SW 1271 (cell line): ENCODE measurements around the gene ZNF470.

ENCODE experiments used
- DNase-seq, 2 experiments: peaks; one replicate each; lab custom pipeline; 2025; lab: John Stamatoyannopoulos, UW

ZNF470 gene

GRCh38 chr19:56608274-56608964 is 41.2 kb downstream of the ZNF470 start:
- no peak for DNase-seq

DNA sequence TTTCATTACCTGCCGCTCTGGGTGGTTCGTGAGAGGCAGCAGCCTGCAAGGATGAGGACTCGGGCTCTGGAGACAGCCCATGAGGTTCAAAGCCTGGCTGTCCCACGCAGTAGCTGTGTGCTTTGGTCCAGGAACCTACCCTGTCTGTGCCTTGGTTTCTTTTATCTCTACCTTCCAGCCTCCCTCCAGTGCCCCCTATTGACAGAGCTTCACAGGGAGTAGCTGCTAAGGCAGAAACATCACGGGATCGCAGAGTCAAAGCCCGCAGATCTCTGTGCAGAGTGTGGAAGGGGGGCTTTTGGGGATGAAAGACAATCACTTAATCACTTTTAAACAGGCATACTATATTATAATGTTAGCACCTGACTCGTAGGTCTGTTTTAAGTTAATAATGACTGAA is 44.0 kb downstream of the ZNF470 start:
- no peak for DNase-seq

DNA sequence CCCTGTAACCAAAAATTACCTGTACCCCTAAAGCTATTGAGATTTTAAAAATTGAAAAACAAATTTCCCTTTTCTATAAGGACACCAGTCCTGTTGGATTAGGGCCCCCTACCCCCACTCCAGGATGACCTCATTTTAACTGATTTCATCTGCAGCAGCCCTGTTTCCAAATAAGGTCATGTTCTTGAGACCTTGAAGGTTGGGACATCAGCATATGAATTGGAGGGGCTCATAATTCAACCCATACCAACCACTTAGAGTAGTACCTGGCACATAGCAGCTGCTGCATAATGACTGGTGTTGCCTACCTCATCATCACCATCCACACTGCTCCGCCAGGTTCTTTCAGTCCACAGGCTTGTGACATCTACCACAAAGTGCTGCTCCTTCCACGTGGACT is 45.5 kb downstream of the ZNF470 start:
- no peak for DNase-seq

DNA sequence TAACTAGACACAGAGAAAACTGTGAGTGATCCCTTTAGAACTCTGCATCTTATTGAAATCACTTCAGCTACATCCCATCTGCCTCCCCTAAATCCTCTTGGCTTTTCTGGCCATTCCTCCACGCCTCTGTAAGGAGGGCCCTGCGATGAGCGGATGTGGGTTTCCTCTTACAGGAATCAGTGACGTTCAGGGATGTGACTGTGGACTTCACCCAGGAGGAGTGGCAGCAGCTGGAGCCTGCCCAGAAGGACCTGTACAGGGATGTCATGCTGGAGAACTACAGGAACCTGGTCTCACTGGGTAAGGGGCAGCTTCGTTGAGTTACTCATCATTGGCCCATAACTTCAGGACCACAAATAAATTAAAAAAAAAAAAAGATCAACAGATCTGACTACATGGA is 46.4 kb downstream of the ZNF470 start:
- no peak for DNase-seq

GRCh38 chr19:56617531-56617930 is 50.3 kb downstream of the ZNF470 start:
- DNase-seq, result no peak

DNA sequence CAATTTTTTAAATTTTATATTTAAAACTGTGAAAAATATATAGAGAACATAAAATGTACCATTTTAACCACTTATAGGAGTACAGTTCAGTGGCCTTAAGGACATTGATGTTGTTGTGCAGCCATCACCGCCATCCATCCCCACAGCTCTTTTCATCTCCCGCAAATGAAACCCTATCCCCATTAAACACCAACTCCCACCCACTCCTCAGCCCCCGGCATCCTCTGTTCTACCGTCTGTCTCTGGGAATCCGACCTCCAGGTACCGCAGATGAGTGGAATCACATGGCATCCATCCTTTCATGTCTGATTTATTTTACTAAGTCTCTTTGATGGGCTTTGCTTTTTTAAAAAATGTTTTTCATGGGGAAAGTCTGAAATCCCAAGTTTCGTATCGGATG is 51.9 kb downstream of the ZNF470 start:
- no peak for DNase-seq

GRCh38 chr19:56622374-56622773 is 55.1 kb downstream of the ZNF470 start:
- DNase-seq, result no peak

DNA sequence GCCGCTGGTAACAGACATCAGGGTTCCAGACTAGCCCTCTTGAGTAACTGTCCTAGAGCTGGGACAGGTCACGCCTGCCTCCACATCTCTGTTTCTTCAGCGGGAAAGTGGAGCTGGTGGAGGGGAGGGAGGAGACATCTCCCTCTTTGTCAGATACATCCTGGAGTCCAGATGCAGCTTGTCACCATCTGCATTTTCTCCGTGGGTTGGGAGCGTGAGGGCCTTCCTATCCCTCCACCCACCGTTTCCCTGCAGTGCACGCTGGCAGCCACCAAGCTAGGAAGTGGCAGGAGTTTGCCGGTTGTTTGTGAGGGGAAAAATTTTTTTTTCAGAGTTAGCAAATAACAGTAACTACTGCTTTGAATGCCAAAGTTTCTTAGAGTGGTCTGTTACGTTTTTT is 55.7 kb downstream of the ZNF470 start:
- no peak for DNase-seq

DNA sequence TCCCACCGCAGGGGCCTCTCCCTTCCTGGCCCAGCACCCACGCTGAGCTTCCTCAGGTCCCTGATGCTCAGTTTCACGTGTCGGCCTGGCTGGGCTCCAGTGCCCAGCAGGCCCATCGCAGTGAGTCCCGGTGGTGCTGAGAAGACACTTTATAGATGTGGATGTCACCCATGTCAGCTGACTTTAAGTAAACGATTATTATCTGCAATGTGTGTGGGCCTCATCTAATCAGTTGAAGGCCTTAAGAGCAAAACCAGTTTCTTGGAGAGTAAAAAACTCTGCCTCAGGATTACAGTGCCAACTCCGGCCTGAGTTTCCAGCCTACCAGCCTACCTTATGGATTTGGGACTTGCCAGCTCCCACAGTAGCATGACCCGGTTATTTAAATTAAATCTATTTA is 58.4 kb downstream of the ZNF470 start:
- DNase-seq, result no peak

- no peak for DNase-seq
These were observed 65.8 kb downstream of the ZNF470 start for GRCh38 chr19:56633021-56633420.

GRCh38 chr19:56637976-56638555 is 70.8 kb downstream of the ZNF470 start:
- peak in 1 of 2 experiments; percentile 4 for DNase-seq
